ENCODE results near the gene TCF4.

- TF ChIP-seq CTCF (IDR thresholded peaks at IDR 0.05) (no peak), POLR2A (IDR thresholded peaks at IDR 0.05; ENCODE audit: low read depth) (no peak), EP300 (IDR thresholded peaks at IDR 0.05) (no peak)
Observed at GRCh38 chr18:55375930-55376329, 212.1 kb downstream of the TCF4 start.
